Measurements from ENCODE around the gene FAM117A.

FAM117A gene

DNA sequence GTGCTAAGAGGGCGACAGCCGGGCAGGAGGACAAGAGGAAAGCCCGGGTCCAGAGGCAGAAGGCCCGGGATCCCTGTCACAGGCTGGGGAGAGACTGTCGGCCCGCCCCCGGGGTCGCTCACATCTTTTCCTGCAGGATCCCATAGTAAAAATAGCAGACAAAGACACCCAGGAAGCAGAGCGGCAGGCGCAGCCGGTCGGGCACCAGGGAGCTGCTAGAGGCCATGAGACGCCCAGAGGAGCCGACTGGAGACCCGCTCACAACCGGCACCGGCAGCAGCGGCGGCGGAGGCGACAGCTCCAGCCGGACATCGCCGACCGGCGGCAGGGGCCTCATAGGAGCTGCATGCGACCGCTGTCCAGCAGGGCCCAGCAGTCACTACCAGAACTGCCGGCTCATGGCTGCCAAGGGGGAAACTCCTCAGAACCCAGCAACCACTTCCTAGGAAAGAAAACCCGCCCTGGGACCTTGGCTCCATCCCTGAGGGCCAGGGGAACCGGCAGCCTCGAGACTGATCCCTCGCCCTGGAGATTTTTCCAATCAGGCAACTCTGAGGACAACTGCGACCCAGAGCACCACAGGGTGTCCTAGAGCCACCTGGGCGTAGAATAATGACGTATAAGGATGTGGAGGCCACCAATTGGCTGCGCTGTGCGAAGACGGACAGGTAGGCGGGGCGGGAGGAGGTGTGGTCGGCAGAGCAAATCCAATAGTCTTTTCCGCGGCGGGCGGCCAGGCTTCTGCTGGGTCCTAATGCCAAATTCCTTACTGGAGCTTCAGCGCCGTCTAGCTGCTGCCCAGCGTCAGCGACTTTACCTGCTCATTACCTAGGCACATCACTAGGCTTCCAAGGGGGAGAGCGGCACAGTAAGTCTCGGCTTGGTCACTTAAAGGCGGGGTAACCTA is 56.1 kb downstream of the FAM117A start, which contains the start of gene SLC35B1:
SLC35B1 (minus strand) TSS at position 357 of the 907 bp plus-strand sequence; CDS start at position 226, 131 bp downstream.
- DNase-seq (ENCODE audit: low read depth), result peak; percentile 95

DNA sequence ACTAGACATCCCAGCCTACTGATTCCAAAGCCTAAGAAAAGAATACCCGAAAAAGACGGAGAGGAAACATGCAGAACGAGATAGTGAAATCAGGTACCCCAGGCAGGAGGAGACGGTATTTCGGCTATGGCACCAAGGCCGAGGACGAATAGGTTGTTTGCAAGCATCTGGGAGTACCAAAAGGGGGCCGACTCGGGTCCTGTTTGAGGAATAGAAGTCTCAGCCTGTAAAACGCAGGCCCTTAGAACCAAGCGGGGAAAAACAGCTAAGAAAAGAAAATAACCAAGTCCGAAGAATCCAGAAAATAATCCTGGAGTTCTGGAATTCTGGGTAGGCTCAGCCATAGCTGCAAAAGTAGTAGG is 56.7 kb downstream of the FAM117A start:
- DNase-seq (ENCODE audit: low read depth), result peak; percentile 30

DNA sequence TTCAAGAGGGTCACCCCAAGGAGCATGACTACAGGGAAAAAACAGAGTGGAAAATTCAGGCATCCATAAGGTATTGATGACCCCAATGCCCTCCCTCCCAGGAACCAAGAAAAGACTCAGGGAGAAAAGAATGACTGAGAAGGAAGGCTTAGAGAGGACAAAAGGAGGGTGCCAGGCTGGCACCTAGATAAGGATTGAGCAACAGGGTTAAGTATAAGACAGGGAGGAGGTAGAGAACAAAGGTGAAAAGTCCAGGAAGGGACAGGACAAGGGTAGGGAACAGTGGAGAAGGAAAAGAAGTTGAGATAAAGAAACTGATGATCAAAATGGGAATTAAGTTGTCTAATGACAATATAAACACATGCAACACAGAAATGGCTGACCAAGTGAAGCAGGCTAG is 58.7 kb downstream of the FAM117A start:
- DNase-seq (ENCODE audit: low read depth), result no peak

DNA sequence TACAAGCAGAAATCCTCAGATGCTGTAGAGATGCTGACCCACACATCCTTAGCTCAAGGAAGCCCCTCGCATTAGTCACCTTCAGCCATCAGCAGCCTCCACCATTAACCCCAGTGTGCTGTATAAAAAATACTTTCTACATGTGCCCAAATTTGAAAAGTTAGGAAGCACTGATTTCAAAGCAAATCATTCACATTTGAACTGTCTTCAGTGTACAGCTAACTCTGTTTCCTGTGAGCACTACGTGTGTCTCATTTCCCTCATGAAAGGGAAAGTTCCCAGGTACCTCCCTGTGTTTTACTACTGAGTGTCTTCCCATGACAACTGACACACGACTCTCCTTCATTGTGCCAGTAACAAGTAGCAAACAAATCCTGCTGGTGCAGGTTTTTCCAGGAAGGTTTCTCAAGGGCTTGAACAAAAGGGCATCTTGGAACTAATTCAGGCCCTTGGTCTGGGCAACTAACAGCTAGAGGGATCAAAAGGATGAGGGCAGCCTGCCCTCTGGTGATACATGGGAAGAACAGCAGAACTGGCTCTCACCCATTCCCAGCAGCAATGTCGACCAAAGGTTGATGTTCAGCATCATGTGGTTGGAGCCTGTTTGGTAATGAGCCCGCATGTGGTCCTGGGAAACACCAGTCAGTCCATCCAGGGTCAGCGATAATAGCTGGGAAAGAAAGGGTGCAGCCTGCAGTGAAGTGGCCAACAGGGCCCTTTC is 60.2 kb downstream of the FAM117A start:
- DNase-seq (ENCODE audit: low read depth), result no peak

DNA sequence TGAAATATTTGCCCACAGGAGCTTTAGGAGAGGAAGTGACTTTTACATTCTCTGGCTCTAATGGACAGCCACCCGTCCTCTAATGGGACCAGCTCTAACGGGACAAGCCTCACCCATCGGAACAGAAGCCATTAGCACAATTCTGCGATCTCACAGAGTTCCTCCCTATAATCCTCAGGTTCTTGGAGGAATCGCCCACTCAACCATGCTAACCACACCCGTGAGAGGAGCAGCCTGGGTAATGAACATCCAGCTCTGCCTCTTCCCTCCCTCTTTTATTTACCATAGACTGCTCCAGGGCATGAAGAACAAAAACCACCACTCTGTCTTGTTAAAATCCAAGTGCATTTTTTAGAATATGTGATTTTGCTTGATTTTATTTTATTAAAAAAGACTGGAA is 63.0 kb downstream of the FAM117A start:
- DNase-seq (ENCODE audit: low read depth), result no peak

DNA sequence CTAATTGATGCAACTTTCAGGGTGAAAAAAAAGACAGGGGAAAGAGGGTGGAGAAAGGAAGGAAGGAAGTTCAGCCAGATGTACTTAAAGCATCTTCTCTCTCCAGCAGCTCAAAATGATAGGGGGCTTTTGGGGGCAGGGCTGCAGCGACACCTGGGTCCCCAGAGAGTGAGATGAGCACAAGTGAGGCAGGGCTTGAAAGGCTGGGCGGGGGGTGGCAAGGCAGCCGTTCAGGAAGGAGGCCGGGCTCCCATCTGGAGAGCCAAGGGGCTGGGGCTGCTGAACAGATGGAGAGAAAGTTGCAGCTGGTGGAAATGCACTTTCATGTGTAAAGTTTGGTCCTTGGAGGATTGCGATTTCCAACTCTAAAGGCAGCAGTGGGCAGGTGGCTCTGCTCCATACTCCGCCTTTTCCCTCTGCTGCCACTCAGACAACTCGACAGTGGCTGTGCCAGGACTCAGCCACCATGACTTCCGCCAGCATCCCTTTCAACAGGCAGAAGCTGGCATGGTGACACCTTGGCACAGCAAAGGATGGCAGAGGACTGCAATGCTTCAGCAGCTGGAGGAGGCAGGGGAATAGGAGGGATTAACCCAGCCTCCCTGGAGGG is 63.9 kb downstream of the FAM117A start:
- no peak for DNase-seq (ENCODE audit: low read depth)

DNA sequence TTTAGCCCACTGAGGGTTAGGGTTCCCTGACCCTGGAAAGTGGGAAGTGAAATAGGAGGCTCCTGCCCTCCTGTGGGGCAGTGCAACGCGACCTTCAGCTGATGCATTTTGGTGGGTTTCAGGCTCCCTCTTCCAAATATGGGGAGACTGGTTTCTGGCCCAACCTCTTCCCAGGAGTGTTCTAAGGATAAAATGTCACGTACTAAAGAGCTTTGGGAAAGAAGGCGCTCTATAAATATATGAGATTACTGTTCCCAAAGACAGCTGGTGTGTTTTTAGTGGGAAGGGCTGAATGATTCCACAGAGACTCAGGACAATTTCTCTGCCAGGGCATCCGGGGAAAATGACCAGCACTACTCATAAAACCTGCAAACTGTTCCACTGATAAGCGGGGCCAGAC is 65.9 kb downstream of the FAM117A start:
- no peak for DNase-seq (ENCODE audit: low read depth)

DNA sequence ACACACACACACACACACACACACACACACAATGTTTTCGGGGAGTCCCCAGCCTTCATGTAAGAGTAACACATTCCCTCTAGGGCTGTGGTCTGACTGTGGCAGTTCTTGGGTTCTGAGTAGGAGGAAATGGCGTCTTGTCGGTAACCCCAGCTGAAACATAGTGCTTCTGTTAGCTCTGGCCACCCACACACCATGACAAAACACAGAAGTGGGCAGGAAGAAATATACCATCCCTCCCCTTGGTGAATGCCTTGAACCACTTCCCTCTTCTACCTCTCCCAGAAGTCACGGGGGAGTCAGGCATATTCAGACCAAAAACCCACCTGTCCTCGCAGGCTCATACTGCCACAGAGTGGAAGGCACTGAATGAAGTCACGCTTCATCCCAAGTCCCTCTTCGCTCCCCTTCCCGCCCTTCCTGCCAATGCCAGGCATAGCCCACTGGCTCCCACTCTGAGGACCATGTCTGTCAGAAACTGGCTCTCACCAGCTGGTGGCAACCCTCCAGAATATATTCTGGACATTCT is 67.6 kb downstream of the FAM117A start:
- DNase-seq (ENCODE audit: low read depth), result no peak

DNA sequence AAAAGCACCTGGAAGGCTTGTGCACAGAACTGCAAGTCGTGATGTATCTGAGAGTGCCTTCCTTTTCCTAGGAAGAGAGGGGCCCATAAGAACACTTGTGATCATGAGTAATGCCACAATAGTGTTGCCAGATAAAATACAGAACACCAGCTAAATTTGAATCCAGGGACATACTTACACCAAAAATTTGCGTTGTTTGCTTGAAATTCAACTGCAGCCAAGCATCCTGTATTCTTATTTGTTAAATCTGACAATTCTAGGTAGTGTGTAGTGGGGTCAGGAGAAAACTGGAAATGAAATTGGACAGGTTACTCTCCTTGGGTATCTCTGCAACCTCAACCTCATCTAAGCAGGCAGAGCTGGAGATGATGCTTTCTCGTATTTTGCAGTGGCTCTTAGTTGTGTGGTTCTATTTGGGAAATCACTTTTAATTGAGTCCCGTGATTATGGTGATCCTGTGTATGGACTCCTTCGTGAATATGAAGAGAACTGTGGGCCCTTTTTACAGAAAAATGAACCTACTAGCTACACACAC is 68.2 kb downstream of the FAM117A start:
- no peak for DNase-seq (ENCODE audit: low read depth)

DNA sequence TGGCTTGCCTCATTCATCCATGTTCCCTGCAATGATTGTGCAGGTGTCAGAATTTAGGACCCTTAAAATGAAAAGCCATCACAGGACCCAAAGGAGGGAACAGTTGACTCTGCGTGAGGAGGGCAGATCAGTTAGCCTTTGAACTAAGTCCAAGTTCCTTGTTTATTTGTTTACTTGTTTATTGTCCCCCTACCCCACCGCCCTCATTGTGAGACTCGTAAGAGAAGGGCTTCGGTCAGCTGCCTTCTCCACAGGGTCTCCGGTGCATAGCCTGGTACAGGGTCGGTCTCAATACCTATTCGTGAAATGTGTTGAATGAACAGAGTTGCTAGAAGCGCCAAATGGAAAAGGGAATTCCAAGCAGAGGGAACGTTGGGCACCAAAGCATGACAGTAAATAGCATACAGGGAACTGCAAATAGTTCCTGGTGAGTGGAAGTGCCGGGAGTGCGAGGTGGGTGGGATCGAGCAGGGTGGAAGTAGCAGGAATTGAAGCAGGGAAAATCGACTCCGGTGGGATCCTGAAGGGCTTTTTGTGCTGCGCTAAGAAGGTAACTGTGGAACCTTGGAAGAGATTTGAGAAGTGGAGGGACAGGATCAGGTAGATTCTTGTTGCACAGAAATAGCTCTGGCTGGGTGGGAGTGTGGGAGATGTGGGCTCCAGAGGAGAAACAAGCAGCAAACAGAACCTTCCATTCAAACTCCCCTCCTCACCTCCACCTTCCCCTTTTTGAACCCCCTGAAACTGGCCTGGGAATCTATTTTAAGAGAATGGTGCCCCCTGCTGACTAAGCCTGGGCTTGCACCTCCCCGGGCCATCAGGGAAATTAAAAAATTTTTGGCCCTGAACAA is 68.9 kb downstream of the FAM117A start:
- DNase-seq (ENCODE audit: low read depth), result peak; percentile 71

DNA sequence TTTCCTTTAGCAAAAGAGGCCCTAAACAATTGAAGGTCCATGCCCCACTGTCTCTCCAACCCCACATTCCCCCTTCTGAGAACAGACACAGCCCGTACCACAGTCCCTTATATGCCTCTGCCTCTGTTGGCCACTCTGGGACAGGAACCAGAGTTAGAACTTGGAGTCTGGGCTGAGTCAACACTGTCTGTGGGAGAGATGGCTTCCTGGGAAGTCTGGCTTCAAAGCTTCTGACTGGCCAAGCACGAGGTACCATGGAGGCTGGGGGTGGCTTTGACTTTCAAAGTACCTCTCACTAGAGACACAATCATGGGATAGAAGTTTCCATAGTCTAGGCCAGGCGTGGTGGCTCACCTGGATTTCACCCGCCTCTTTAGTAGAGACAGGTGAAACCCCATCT is 71.2 kb downstream of the FAM117A start:
- DNase-seq (ENCODE audit: low read depth), result no peak

DNA sequence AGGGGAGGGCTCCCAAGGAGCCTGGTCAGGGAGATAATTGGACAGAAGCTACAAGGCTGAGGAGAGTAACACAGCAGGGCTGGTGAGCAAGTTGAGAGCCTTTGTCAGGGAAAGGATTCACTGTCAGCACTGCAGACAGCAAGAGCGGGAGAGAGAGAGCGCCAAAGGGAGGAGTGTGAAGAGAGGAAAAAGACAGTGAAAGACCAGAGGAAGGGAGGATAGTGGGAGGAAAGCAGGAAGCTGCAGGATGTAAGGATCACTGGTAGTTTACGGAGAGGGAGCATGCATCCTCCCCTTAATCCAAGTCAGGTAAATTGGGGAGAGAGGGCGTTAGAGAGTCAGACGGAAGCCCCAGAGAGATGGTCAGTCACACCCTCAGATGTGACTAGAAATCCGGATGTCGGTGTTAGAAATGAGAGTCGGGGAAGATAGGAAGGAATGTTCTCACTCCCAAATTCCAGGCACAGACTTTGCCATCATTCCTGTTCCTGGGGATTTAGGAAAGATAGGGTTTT is 72.2 kb downstream of the FAM117A start:
- DNase-seq (ENCODE audit: low read depth), result no peak

DNA sequence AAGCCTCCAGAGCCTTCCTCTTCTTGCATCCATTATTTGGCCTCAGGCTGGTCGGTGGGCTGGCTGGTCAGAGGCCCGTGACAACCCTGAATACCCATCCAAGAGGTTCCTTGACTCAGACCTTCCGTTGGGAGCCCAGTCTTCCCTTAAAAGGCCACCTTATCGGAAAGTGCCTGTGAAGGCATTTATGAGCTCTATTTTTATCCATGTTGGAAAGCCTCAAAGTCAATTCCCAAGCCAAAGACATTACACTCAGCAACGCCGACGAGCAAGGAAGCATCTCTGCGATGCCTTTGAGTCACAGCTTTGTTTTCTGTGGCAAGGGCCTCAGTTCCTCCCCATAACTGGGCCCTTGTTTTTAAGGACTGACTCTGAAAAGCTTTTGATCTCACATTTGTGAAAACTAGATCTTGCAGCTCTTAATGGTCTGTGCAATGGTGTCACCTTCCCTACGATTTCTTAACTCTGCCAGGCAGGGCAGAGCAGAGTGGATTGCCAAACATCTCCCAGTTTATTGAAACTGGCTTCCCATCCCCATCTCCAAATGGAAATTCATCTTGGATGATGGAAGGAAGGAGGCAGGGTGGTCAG is 72.8 kb downstream of the FAM117A start:
- no peak for DNase-seq (ENCODE audit: low read depth)

DNA sequence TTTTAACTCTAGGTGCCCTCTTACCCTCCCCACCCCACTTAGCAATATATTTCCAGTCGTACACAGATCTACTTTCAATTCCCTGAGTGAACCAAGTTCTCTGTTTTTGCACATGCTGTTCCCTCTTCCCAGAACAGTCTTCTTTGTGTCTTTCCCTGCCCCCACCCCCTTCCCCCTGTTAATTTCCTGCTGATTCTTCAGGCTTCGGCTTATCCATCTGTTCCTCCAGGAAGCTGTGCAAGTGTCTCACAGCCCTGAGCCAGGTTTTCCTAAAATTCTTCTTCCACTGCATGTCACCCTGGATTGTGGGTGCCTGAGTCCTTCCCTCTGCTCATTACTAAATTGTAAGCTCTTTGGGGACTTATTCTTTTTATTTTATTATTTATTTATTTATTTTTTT is 73.7 kb downstream of the FAM117A start:
- DNase-seq (ENCODE audit: low read depth), result no peak

DNA sequence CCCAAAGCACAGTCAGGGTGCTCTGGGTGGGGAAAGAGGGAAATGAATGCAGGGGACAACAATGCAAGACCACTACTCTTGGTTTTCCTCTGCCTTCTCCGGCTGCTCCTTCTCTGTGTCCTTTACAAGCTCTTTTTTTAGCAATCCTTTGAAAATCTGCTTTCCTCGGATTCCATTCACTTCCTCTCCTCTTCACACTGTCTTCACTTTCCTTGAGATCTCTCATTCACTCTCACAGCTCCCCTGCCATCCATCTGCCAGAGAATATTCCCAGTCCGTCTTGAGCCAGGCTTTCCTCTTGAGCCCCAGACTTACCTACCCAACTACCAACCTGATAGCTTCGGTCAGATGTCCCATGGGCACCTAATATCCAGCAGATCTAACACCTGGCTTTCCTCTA is 75.1 kb downstream of the FAM117A start:
- no peak for DNase-seq (ENCODE audit: low read depth)

DNA sequence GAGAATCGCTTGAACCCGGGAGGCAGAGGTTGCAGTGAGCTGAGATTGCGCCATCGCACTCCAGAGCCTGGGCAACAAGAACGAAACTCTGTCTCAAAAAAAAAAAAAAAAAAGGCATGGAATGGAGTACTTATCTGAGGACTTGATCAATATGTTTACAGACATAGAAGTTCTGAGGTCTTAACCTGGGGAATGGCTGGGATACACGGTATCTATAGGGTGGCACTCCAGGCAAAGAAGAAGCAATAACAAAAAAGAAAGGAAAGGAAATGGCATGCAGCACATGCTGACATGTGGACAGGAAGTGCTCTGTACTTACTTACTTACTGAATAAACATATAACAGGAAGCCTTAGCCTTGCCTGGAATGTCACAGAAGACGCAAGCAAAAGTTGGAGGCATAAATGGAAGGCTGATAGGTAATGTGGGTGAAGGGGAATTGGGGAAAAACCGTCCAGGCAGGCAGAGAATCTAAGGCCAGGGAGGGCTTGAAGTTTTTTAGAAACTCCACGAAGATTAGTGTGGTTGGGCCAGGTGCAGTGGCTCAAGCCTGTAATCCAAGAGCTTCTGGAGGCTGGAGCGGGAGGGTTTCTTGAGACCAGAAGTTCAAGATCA is 75.9 kb downstream of the FAM117A start:
- no peak for DNase-seq (ENCODE audit: low read depth)

DNA sequence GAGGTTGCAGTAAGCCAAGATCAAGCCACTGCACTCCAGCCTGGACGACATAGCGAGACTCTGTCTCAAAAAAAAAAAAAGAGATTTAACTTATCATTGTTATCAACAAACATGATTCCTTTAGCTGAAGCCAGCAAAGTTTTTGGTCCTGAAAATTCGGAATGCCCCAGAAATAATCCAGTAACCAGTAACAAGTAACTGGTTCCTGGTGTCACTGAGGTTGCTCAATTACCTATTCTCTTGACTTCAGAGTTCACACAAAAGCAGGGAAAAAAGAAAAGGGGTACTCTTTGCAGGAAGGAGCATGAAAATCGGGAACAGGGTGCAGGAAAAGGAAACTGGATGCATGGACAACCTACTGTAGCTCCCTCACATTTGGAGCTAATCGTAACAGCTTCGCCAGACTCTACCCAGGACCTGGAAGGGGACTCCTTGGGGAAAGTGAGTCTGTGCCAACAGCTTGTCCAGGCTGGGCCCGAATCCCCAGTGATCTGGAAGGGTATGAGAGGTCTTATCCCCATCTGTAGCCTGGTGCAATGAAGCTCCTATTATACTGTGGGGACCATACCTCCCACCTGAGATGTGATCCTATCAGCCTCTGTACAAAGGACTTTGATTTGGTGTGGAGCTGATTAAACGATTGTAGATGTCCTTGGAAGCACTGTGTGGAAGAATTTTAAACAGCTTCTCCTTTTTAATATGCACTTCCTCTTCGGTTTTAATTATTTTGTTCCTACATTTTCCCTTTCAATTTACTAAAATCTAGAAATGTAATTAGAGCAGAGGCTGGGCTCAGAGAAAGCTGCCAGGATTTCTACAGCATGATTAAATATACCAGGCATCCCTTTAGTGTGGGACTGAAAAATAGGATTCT is 82.6 kb downstream of the FAM117A start:
- no peak for DNase-seq (ENCODE audit: low read depth)

DNA sequence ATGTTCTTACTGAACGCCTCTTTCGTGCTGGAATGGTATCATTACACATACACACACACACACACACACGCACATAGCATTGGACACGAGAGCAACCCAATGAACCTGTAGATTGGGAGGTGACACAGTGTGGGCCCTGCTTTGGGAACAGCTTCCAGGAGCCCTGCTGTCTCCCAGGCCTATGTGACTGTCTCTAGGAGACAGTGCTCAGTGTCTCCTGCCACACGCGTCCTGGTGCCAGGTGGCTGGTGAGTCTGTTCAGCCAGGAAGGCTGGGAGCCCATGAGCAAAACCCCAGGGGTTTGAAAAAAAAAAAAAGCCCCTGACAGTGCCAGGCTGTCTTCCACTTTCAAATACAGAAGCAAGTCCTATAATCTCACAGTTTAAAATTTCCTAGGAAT is 83.6 kb downstream of the FAM117A start:
- no peak for DNase-seq (ENCODE audit: low read depth)
